HUDEP-2 (cell line): Measurements from ENCODE around the gene SPRY1.

Experiments used
- DNase-seq, 76 experiments: peaks; one replicate each; lab custom pipeline; 2025; ENCODE audit not compliant: unreplicated experiment in 76 of 76; lab: John Stamatoyannopoulos, UW

SPRY1 gene

GRCh38 chr4:123378794-123379193 lies 17.8 kb upstream of the SPRY1 start:
- no peak for DNase-seq

- DNase-seq, result no peak
Observed at GRCh38 chr4:123379392-123379791, 17.2 kb upstream of the SPRY1 start.

GRCh38 chr4:123380728-123381716 lies 15.6 kb upstream of the SPRY1 start:
- no peak for DNase-seq

GRCh38 chr4:123381996-123382395 lies 14.6 kb upstream of the SPRY1 start:
- DNase-seq, result no peak

GRCh38 chr4:123383566-123383965 lies 13.0 kb upstream of the SPRY1 start:
- DNase-seq, result no peak

- DNase-seq, result peak in 3 of 76 experiments; percentile 2 to 15 (median 5)
Observed at GRCh38 chr4:123386609-123387008, 10.0 kb upstream of the SPRY1 start.

- peak in 9 of 76 experiments; percentile 1 to 44 (median 14) for DNase-seq
Observed at GRCh38 chr4:123390846-123391456, 5.6 kb upstream of the SPRY1 start.

GRCh38 chr4:123393721-123394120 lies 2.9 kb upstream of the SPRY1 start:
- no peak for DNase-seq

- peak in 73 of 76 experiments; percentile 3 to 73 (median 52) for DNase-seq
Observed at GRCh38 chr4:123397144-123398065, 810 bp downstream of the SPRY1 start.

- peak in 70 of 76 experiments; percentile 2 to 78 (median 55) for DNase-seq
Observed at GRCh38 chr4:123398066-123398852, 1.7 kb downstream of the SPRY1 start.

GRCh38 chr4:123398853-123399626 lies 2.4 kb downstream of the SPRY1 start:
- DNase-seq, result peak in 49 of 76 experiments; percentile 2 to 58 (median 28)

GRCh38 chr4:123399627-123400358 lies 3.2 kb downstream of the SPRY1 start:
- peak in 4 of 76 experiments; percentile 2 to 29 (median 24) for DNase-seq

GRCh38 chr4:123401271-123402120 lies 4.9 kb downstream of the SPRY1 start:
- no peak for DNase-seq

GRCh38 chr4:123402121-123402465 lies 5.5 kb downstream of the SPRY1 start:
- no peak for DNase-seq

- no peak for DNase-seq
Observed at GRCh38 chr4:123403080-123403604, 6.5 kb downstream of the SPRY1 start.

- no peak for DNase-seq
Observed at GRCh38 chr4:123404533-123404932, 7.9 kb downstream of the SPRY1 start.

- no peak for DNase-seq
Observed at GRCh38 chr4:123405267-123405865, 8.8 kb downstream of the SPRY1 start.
